Loucy (cell line): ENCODE measurements around the gene ENHO.

Experiments
- H2AFZ ChIP-seq: fragments of 200-600 bp; sonication (generic); 2 replicates; pipeline ENCODE4 v1.6.0; 2016; ENCODE audit warnings: antibody characterized with exemption, mild to moderate bottlenecking, low read length, moderate library complexity
- H3F3A ChIP-seq: fragments of 200-600 bp; 2 replicates; pipeline ENCODE4 v1.6.0; 2016; ENCODE audit warnings: antibody characterized with exemption, low read depth, mild to moderate bottlenecking
- H3K27me3 ChIP-seq: fragments of 200-600 bp; sonication (generic); 2 replicates; pipeline ENCODE4 v1.6.1; 2014; ENCODE audit warnings: low read length, mild to moderate bottlenecking; ENCODE audit not compliant: insufficient read depth, poor library complexity, severe bottlenecking
- H3K36me3 ChIP-seq: fragments of 200-600 bp; sonication (generic); 2 replicates; pipeline ENCODE4 v1.6.1; 2016; ENCODE audit warnings: low read length; ENCODE audit not compliant: insufficient read depth
- H3K4me1 ChIP-seq: fragments of 200-600 bp; sonication (generic); 2 replicates; pipeline ENCODE4 v1.5.1; 2014; ENCODE audit warnings: low read length, mild to moderate bottlenecking; ENCODE audit not compliant: insufficient read depth, poor library complexity, severe bottlenecking
- H3K4me2 ChIP-seq: fragments of 200-600 bp; sonication (generic); 2 replicates; pipeline ENCODE4 v1.6.0; 2014; ENCODE audit warnings: antibody characterized with exemption, low read length, low read depth, mild to moderate bottlenecking; ENCODE audit not compliant: poor library complexity, severe bottlenecking
- H3K4me3 ChIP-seq: fragments of 200-600 bp; sonication (generic); 2 replicates; pipeline ENCODE4 v1.5.1; 2014; ENCODE audit warnings: low read length, mild to moderate bottlenecking, mixed read lengths; ENCODE audit not compliant: poor library complexity, severe bottlenecking
- H3K79me2 ChIP-seq: fragments of 200-600 bp; sonication (generic); 2 replicates; pipeline ENCODE4 v1.6.1; 2014; ENCODE audit warnings: low read length; ENCODE audit not compliant: insufficient read depth
- H3K9ac ChIP-seq: fragments of 200-600 bp; sonication (generic); 2 replicates; pipeline ENCODE4 v1.6.0; 2014; ENCODE audit warnings: mild to moderate bottlenecking, low read depth, low read length, moderate library complexity; ENCODE audit not compliant: poor library complexity, severe bottlenecking
- H3K9me2 ChIP-seq: fragments of 200-600 bp; sonication (generic); replicated peaks from 2 replicates; pipeline ENCODE4 v1.6.1; 2016; ENCODE audit warnings: low read depth, low read length, mixed read lengths
- H3K9me3 ChIP-seq: fragments of 200-600 bp; sonication (generic); 2 replicates; pipeline ENCODE4 v1.6.1; 2014; ENCODE audit warnings: mild to moderate bottlenecking, antibody characterized with exemption, low read length, low read depth; ENCODE audit not compliant: insufficient read depth
- H4K20me1 ChIP-seq: fragments of 200-600 bp; sonication (generic); 2 replicates; pipeline ENCODE4 v1.6.0; 2014; ENCODE audit warnings: antibody characterized with exemption, low read length, mild to moderate bottlenecking; ENCODE audit not compliant: insufficient read depth, poor library complexity, severe bottlenecking
- CTCF ChIP-seq: fragments of 200-600 bp; sonication (generic); conservative IDR thresholded peaks from 2 replicates; pipeline ENCODE4 v1.5.1; 2014; ENCODE audit warnings: mild to moderate bottlenecking, antibody characterized with exemption, low read length
- EZH2phosphoT487 ChIP-seq: fragments of 200-600 bp; IDR thresholded peaks from 2 replicates; pipeline ENCODE4 v1.6.1; 2018; ENCODE audit warnings: antibody characterized with exemption, mild to moderate bottlenecking, moderate library complexity, borderline replicate concordance

Gene ENHO

GRCh38 chr9:34514401-34514800 lies 8.4 kb downstream of the ENHO start:
- Histone ChIP-seq H3K79me2 (no peaks in the 10 kb centered on the region), H3K9me2 (no peaks in the 10 kb centered on the region), H3K36me3 (no peaks in the 10 kb centered on the region), H3K4me3 (no peak overlapping the region), H3K27me3 (no peaks in the 10 kb centered on the region), H3K4me1 (no peaks in the 10 kb centered on the region), H2AFZ (no peak overlapping the region), H3F3A (no peaks in the 10 kb centered on the region), H3K9me3 (no peaks in the 10 kb centered on the region), H3K9ac (no peak overlapping the region), H3K4me2 (no peak overlapping the region), H4K20me1 (no peaks in the 10 kb centered on the region)
- TF ChIP-seq EZH2phosphoT487 (no peak), CTCF (no peak)

GRCh38 chr9:34513567-34514214 lies 9.1 kb downstream of the ENHO start:
- H3K4me2 ChIP-seq, result no peak overlapping the region
- no peaks in the 10 kb centered on the region for H3K27me3 ChIP-seq
- H3F3A ChIP-seq, result no peaks in the 10 kb centered on the region
- no peaks in the 10 kb centered on the region for H3K9me3 ChIP-seq
- no peak overlapping the region for H2AFZ ChIP-seq
- H3K9me2 ChIP-seq, result no peaks in the 10 kb centered on the region
- no peak overlapping the region for H3K4me3 ChIP-seq
- H3K36me3 ChIP-seq, result no peaks in the 10 kb centered on the region
- H4K20me1 ChIP-seq, result no peaks in the 10 kb centered on the region
- no peak overlapping the region for H3K9ac ChIP-seq
- H3K79me2 ChIP-seq, result no peaks in the 10 kb centered on the region
- TF ChIP-seq CTCF, result no peak
- no peak for TF ChIP-seq EZH2phosphoT487
- no peaks in the 10 kb centered on the region for H3K4me1 ChIP-seq

DNA sequence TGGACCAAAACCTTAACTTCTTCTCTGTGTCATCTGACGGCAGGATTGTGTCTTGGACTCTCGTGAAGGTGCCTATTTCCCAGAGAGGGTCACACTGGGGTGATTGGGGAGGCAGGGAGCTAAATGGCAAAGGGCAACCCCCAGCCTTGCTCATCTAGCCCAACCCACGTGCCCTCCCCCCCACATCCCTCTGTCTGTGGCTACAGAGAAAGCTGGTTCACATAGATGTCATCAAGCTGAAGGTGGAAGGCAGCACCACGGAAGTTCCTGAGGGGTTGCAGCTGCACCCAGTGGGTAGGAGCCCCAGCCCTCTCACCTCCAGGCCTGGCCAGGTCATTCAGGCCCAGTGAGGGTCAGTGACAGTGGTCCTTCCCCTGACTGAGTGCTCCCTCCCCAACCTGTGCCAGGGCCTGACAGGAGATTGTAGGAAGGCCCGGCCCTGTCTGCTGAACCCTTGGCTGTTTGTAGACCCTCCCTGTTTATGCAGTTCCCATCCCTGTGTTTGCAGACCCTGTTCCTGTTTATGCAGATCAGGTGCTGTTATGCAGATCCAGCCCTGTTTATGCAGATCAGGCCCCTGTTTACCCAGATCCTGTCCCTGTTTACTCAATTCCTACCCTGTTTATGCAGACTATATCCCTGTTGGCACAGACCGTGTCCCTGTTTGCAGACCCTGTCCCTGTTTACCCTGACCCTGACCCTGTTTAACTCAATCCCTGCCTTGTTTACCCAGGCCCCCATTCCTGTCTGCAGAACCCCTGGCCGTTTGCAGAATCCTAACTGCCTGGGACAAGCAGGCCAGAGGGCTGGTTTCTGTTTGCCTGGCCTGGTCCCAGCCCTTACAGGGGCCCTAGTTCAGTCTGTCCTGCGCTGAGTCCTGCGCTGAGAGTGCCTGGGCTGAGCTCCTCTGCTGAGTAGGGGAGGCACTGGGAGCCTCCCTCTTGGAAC lies 10.4 kb downstream of the ENHO start:
- H3K4me1 ChIP-seq, result no peaks in the 10 kb centered on the region
- no peak overlapping the region for H3K4me2 ChIP-seq
- H4K20me1 ChIP-seq, result no peaks in the 10 kb centered on the region
- H3K27me3 ChIP-seq, result no peaks in the 10 kb centered on the region
- no peaks in the 10 kb centered on the region for H3F3A ChIP-seq
- no peak overlapping the region for H2AFZ ChIP-seq
- H3K4me3 ChIP-seq, result no peak overlapping the region
- H3K9me2 ChIP-seq, result no peaks in the 10 kb centered on the region
- TF ChIP-seq CTCF (no peak), EZH2phosphoT487 (no peak)
- no peaks in the 10 kb centered on the region for H3K79me2 ChIP-seq
- no peak overlapping the region for H3K9ac ChIP-seq
- H3K36me3 ChIP-seq, result no peaks in the 10 kb centered on the region
- no peaks in the 10 kb centered on the region for H3K9me3 ChIP-seq
